Fibroblast of the aortic adventitia (primary cell): Measurements from ENCODE around the gene XYLT2. TPM values are rescaled to one million over a fixed set of nuclear protein-coding genes. Genes with fewer than 3 reads are reported as not detected.
"Not testable (repeated sequence)": the region's sequence is repeated elsewhere in the genome, so short reads cannot be mapped to it uniquely, and the experiment has no call there.

Experiments
- DNase-seq: peaks from one replicate; pipeline ENCODE4 v3.0.0-alpha.2; 2010; ENCODE audit warnings: low read depth
- H3K4me3 ChIP-seq: 2 replicates; pipeline ENCODE4 v1.5.1; 2011; ENCODE audit warnings: low read depth, mild to moderate bottlenecking, control low read depth, low read length, moderate library complexity
- CTCF ChIP-seq: IDR thresholded peaks from 2 replicates; pipeline ENCODE4 v1.5.1; 2011; ENCODE audit warnings: mild to moderate bottlenecking, low read length, control low read depth, inconsistent platforms; ENCODE audit not compliant: insufficient read depth
- total RNA-seq: library from RNA; depleted of rRNA; stranded (reverse); fragments of >200 nt; gene quantifications from 2 replicates; pipeline ENCODE4 v1.2.3, GENCODE V29; 2012; ENCODE audit warnings: low replicate concordance

The XYLT2 gene
- total RNA-seq, 1 donor, result 33.9 TPM

DNA sequence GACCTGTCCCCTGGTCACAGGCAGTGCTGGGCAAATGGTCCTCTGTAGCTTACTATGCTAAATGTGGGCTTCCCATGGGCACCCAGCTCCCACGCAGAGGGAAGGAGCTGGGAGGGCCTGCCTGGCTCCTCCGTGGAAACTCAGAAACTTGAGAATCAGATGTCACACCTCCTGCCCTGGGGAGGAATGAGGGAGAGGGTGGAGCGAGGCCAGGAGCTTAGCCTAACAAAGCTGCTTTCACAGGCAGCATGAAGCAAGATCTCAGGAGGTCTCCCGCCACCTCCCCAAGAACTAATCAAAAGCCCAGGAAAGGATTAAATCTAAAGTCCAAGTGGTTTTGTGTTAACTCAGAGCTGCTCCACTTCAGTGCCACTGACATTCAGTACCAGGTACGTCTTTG is 33.6 kb upstream of the XYLT2 start:
- no peak for TF ChIP-seq CTCF
- DNase-seq, result no peak
- H3K4me3 ChIP-seq, result no peak overlapping the region

DNA sequence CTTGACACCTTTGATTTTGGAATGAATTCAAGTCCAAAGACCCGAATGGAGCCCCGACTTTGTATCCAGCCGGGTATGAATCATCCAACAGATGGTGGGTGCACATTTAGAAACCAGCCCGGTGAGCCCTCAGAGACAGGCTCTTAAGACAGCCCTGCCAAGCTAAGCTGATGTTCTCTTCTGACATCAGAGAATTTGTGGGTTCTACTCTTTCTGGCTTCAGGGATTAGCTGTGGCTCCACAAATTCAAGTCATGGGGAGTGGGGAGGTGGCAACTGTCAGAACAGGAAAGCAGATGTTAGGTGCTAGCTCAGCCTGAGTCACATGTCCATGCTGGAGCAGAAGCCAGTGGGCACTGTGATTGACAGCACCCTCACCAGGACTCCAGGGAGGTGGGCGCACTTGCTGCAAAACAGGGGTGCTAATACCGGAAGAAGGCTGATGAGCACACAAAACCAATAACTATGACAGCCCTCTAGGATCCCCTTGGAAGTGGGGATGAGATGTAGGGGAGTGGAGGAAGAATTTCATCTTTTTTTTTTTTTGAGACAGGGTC is 31.4 kb upstream of the XYLT2 start:
- TF ChIP-seq CTCF, result no peak
- H3K4me3 ChIP-seq, result no peak overlapping the region
- DNase-seq, result no peak

GRCh38 chr17:50316016-50316587 is 29.8 kb upstream of the XYLT2 start:
- no peak for TF ChIP-seq CTCF
- H3K4me3 ChIP-seq, result no peak overlapping the region
- DNase-seq, result no peak

DNA sequence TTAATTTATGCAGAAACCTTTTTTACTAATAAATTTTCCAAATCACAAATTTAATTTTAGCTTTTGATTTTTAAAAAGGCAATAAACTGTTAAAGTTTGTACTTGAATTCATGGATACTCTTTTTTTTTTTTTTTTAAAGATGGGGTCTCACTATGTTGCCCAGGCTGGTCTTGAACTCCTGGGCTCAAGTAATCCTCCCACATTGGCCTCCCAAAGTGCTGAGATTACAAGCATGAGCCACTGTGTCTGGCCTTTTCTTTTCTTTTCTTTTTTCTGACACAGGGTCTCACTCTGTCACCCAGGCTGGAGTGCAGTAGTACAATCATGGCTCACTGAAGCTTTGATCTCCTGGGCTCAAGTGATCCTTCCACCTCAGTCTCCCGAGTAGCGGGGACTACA is 29.3 kb upstream of the XYLT2 start:
- H3K4me3 ChIP-seq, DNase-seq: not testable (repeated sequence)

DNA sequence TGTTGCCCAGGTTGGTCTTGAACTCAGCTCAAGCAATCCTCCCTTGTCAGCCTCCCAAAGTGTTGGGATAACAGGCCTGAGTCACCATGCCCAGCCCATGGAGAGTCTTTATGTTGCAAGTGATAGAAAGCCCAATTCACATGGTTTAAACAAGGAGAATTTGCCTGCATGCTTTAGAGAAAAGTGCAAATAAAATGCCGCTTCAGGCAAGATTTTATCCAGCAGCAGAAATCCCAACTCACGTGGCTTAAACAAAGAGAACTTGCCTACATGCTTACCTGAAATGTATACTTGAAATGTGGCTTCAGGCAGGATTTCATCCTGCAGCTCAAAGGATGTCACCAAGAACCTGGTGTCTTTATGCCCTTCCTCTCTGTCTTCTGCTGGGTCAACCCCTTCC is 28.8 kb upstream of the XYLT2 start:
- TF ChIP-seq CTCF, result no peak
- DNase-seq, result no peak
- no peak overlapping the region for H3K4me3 ChIP-seq

GRCh38 chr17:50318501-50319285 is 27.2 kb upstream of the XYLT2 start:
- DNase-seq, result no peak
- TF ChIP-seq CTCF, result no peak
- no peak overlapping the region for H3K4me3 ChIP-seq

- no peak overlapping the region for H3K4me3 ChIP-seq
- no peak for DNase-seq
- no peak for TF ChIP-seq CTCF
Measured at GRCh38 chr17:50319306-50320004, 26.5 kb upstream of the XYLT2 start.
